AG09309 (cell line): ENCODE measurements around the gene GOLT1A.

Experiments used
- DNase-seq: peaks from one replicate; pipeline ENCODE4 v3.0.0-alpha.2; 2010; ENCODE audit warnings: low read depth
- H3K4me3 ChIP-seq: 2 replicates; pipeline ENCODE4 v1.5.1; 2011; ENCODE audit warnings: mild to moderate bottlenecking, low read depth, low read length, moderate library complexity; ENCODE audit not compliant: control insufficient read depth
- TF ChIP-seq, protein P1 (sequence below): IDR thresholded peaks from 2 replicates; pipeline ENCODE4 v1.5.1; 2011; ENCODE audit warnings: mild to moderate bottlenecking, low read depth, low read length, inconsistent platforms; ENCODE audit not compliant: insufficient read depth, control insufficient read depth; ENCODE audit errors: missing control alignments

Gene GOLT1A

DNA sequence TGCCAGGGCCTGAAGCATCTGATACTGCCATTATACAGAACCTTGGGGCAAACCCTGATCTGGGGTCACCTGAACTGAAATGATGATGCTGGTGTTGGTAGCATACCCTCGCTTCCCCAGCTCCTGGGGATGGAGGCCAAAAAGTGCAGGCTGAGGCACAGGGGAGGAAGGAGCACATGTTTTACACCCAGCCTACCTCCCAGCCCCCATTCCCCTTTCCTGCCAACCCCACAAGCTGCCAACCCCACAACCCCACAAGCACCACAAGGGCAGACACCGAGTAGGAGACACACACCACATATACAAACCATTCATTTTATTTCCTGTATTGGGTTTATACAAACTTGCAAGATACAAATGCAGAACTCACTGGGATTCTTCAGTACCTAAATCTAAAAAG is 4.8 kb upstream of the GOLT1A start:
- TF ChIP-seq, protein P1, sequence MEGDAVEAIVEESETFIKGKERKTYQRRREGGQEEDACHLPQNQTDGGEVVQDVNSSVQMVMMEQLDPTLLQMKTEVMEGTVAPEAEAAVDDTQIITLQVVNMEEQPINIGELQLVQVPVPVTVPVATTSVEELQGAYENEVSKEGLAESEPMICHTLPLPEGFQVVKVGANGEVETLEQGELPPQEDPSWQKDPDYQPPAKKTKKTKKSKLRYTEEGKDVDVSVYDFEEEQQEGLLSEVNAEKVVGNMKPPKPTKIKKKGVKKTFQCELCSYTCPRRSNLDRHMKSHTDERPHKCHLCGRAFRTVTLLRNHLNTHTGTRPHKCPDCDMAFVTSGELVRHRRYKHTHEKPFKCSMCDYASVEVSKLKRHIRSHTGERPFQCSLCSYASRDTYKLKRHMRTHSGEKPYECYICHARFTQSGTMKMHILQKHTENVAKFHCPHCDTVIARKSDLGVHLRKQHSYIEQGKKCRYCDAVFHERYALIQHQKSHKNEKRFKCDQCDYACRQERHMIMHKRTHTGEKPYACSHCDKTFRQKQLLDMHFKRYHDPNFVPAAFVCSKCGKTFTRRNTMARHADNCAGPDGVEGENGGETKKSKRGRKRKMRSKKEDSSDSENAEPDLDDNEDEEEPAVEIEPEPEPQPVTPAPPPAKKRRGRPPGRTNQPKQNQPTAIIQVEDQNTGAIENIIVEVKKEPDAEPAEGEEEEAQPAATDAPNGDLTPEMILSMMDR: no peak
- DNase-seq: no peak
- no peak overlapping the region for H3K4me3 ChIP-seq

DNA sequence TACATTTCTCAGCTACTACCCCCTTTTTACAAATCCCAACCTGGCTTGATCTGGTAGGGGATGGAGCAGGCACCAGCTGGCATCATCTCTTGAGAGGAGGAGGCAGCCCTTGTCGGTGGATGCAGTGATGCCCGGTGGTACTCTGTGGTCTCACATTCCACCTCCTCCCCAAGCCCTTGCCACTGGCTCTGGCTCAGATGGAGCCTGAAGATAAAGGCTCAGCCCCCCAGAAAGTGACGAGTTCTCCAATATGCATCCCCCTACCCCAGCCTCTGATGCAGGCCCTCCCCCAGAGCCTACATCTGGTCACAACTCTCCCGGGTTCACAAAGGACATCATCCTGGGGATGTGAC is 3.8 kb upstream of the GOLT1A start:
- H3K4me3 ChIP-seq: no peak overlapping the region
- TF ChIP-seq, protein P1: no peak

DNA sequence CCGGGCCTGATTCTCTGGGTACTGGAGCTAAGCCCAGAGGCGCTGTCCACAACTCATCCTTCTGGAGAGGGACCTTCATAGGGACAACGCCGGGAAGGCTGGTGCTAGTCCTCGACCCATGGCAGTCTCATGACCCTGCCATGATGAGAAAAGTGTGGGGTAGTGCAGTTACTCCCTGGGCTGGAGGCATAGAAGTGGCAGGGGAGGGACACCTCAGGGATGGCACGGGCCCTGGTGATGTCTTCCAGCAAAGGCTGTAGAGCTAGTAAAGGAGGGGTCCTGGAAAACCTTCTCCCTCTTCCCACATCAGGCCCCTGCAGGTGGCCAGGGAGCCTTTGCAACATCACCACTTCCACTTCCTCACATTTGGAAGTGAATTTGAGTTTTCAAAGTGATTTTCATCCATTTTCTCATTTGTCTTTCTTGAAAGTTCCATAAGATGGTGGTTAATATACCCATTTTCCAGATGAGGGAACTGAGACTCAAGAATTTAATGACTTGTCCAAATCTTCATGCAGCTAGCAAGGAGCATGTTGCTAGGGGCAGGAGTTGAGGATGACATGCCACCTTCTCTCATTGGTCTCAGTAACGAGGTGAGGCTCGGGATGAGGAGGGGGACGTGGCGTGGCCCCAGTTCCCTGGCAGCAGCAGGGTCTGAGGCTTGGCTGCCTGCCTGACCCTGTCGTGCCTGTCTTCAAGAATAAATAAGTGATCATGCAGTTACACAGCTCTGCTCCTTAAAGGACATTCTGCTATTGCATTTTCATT is 3.3 kb upstream of the GOLT1A start:
- no peak overlapping the region for H3K4me3 ChIP-seq
- no peak for DNase-seq
- TF ChIP-seq, protein P1: no peak

More for the DNA sequence above, 3.8 kb upstream of the GOLT1A start:
- no peak for DNase-seq

DNA sequence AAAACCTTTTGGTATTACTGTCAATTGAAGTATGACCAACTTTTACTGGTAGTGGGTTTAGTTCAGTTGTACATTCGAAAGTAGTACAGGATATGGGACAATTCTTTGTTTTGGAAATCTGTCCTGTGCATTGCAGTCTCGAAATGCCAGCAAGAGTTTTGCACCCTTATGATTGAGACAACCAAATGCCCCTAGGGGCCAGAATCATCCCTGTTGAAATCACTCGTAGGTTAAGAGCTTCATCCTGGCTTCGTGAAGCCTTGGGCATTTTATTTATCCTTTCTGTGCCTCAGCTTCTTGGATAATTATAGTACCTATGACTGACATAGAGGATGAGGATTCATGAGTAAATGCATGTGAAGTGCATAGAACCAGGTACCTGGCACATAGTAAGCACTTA is 2.4 kb upstream of the GOLT1A start:
- TF ChIP-seq, protein P1: no peak
- DNase-seq: no peak
- H3K4me3 ChIP-seq: no peak overlapping the region

DNA sequence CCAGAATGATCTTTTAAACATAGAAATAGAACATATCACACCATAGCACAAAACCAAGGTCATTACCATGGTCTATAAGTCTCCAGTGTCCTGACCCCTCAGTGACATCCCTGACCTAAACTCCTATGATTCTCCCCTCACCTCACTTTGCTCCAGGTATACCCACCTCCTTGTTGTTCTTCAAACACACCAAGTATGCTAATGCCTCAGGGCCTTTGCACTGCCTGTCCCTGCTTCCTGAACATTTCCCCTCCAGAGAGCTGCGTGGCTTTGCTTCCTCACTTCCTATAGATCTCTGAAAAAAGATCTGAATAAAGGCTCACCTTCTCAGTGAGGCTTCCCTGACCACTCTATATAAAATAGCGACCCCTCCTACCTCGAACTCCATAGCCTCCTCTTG is 1.1 kb downstream of the GOLT1A start:
- no peak overlapping the region for H3K4me3 ChIP-seq
- no peak for DNase-seq
- TF ChIP-seq, protein P1: no peak

DNA sequence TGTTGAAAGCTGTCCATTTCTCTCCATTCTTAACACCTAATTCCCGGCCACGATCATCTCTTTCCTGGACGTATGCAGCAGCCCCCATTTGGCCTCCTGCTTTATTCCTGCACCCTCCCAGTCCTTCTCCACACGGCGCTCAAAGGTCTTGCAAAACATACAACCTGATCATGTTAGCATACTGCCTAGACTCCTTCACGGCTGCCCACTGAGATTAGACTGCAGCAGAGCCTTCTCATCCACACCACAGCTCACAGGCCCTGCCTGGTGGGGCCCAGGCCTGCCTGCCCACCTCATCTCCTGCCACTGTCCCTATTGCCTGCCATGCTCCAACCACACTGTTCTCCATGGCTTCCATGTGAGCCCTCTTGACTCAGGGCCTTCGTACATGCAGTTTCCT is 2.7 kb downstream of the GOLT1A start:
- H3K4me3 ChIP-seq: no peak overlapping the region
- TF ChIP-seq, protein P1: no peak
- DNase-seq: no peak
